ENCODE data around the gene BACH2.

BACH2 gene

DNA sequence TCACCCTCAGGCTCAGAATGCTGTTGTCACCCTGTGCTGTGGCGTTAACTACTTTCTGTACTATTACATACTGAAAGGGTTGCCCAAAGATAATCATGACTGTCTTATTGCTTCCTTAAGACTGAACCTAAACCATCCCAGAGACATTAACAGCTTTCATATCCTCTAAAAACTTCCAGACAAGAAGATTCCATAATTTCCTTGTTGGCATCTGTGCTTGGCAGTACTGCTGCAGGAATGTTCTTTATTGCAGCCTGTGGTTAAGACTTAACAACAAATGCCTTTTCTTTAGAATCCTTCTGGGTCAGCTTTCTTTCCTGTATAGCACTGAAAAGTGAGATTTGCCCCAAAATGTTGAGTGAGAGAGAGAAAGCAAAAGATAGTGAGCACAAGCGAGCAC, 292.7 kb downstream of the BACH2 start:
- DNase-seq (ENCODE audit: extremely low read depth in 1 of 2, low read depth in 1 of 2) = no peak

DNA sequence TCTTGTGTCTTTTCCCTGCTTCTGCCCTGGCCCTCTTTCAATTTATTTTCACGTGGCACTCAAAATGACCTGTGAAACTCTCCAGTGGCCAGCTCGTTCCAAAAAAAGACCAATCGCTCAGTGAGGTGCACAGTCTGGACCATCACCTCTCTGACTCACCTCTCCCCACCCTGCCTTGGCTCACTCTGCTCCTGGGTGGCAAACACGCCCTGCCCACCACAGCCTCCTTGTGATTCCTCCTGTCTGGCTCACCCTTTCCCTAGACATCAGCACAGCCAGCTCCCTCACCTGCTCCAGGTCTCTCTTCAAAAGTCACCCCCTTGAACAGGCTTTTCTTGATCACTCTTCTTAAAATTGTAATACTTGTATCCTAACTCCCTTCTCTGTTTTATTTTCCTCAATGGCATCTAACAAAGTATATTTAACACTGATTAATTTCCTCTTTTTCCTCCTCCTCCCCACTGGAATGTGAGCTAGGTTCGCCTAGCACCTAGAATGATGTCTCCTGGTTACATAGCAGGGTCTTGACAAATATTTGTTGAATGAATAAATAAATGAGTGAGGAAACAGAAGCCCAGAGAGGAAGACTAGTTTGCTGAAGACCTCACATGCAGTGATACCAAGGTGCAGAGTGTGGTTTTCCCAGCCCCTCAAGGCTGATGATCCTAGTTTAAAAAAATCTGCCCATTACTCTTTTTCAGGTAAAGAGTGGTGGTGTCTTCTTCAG, 293.4 kb downstream of the BACH2 start:
- no peak for DNase-seq (ENCODE audit: extremely low read depth in 1 of 2, low read depth in 1 of 2)

DNA sequence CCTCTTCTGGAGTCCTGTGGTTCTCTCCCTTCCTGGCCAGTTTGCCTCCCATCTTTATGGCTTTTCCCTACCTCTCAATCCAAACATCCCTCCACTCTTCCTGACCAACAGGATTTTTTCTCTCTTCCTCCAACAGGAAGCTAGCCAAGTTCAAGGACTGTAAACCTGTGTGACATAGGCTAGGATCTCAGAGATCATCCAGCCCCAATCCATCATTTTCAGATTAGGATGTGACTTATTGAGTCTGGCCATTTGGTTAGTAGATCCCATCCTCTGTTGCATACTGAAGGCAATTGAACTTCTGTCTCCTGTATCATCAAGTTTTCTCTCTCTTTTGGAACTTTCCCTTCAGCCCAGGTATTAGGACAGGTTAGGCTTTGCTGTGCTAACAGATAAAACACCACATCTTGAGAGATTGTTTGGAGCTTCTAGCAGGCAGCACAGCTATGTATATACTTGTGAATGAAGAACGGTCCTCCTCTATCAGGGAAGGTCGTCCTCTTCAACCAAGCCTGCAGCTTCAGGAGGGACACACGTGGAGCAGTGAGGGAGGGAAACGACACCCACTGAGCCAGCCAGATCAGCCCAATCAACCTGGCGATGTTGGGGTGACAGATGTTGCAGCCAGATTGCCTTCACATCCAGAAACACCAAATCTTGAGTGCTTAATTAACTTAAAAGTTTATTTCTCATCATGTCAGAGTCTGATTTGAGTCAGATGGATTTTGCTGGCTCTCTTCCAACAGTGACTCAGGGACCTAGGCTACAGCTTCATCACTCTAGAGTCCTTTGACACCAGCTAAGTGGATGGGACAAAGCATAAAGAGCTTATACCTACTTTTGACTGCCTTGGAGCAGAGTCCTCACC, 295.5 kb downstream of the BACH2 start:
- DNase-seq (ENCODE audit: extremely low read depth in 1 of 2, low read depth in 1 of 2) = no peak

DNA sequence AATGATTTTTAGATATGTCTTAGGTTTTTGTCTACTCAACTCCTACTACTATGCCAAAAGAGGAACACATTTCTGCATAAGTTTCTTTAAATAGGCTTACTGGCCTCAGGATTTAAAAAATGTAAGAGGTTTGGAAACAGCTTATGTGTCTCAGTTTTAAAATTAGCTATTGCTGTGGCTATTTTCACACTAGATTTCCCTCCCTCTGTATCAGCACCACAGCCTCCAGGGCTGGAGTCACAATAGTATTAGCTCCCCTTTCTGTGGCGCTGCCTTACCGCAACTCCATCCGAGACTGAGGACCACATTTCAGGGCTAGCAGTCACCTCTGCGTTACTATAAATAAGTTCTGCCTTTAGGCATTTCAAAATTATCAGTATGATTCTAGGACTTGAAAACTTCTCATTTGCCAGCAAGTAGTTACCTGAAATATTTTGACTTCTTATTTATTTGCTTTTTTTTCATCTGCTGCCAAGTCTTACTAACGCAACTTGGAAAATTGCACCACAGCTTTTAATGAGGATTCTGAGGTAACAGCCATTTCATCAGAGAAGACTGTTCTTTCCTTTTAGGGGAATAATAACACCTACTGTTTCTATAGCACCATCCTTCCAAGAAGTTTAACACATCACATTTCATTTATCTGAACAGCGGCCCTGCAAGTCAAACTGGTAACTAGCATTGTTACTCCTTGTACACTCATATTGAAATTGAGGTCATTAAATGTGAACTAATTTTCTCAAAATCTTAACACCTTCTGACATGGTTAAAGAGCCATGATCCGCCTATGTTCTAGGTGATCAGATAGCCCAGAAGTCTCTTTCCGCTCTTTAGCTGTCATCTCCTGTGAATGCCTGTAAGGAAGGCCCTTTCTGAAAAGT, 296.5 kb downstream of the BACH2 start:
- DNase-seq (ENCODE audit: extremely low read depth in 1 of 2, low read depth in 1 of 2) = no peak

DNA sequence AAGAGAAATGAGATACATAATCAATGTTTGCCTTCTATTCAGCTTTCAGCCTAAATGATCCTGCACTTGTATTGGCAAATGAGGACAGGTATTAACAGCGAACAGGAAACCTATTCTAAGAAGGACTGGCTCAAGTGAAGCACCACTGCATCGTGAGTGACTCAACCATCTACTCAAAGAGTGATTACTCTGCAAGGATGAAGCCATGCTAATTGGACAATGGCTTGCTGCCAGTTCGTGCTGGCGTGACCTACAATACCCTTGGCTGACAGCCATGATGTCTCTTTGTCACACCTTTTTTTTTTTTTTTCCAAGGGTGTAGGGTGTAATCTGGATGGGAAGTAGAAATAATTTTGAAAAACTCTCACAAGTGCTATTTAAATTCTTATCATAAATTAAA, 297.5 kb downstream of the BACH2 start:
- no peak for DNase-seq (ENCODE audit: extremely low read depth in 1 of 2, low read depth in 1 of 2)

DNA sequence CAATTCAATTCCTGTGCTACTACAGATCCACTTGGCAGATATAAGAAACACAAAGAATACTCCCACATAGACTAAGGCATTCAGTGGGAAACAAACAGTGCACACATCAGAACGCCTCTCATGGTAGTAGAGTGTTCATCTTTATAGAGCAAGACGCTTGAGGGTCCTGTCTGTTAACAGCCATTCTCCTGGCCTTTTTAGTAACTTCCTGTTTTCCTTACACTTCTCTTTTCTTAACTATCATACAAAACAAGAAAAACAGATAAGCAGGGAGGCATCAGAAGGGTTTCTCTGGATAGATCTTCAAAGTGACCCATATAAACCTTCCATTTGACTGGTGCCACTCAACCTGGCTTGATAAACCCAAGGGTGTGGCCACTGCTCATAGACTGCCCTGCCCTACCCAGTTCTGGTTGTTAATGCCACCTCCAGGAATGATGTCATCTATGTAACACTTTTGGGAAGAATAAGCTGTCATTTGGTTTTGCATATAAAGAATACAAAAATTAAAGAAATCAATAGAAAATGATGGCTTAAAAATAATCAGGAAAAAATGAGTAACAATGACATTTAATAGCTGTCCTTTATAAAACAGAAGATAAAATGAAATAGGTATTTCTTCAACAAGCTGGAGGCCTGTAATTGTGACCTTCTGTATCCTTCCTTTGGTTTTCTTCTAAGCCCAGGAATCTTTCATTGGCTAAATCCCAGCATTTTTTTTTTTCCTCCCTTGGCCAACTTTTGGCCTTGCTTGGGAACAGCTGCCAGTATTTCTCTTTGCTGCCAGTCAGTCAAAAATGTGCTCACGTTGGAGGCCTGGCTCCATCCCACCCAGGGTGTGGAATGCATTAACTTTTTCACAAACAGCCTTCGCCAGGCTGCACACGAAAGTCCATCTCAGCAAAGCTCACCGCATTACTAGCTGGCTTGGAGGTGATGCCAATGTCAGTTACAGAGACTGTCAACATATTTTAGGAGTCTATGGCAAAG, 298.9 kb downstream of the BACH2 start:
- no peak for DNase-seq (ENCODE audit: extremely low read depth in 1 of 2, low read depth in 1 of 2)

DNA sequence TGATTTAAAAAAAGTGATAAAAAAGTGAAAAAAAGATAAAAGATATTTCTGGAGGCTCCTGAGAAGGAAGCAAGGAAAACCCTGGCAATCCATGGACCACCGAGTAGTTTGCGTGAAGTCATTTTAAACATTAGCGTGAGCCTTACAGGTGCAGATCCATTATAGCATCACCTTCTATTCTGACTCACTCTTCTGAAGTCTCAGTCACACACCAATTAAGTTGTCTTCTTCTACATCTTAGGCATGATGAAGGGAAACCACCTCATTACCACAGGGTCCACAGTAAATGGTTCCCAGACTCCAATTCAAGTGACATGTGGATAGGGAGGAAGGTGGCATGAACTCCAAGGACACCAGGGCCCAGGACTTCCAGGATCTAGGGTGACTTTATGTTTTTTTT, 303.2 kb downstream of the BACH2 start:
- DNase-seq (ENCODE audit: extremely low read depth in 1 of 2, low read depth in 1 of 2) = no peak

DNA sequence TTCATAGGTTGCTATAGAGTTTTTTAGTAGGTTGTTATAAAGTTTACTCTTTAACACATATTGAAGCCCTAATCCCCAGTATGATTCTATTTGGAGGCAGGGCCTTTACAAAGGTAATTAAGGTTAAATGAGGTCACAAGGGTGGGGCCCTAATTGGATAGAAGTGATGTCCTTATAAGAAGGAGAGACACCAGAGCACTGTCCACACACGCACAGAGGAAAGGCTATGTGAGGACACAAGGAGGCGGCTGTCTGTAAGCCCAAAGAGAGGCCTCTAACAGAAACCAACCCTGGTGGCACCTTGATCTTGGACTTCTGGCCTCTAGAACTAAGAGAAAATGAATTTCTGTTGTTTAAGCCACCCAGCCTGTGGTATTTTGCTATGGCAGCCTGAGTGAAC, 303.8 kb downstream of the BACH2 start:
- DNase-seq (ENCODE audit: extremely low read depth in 1 of 2, low read depth in 1 of 2) = no peak

DNA sequence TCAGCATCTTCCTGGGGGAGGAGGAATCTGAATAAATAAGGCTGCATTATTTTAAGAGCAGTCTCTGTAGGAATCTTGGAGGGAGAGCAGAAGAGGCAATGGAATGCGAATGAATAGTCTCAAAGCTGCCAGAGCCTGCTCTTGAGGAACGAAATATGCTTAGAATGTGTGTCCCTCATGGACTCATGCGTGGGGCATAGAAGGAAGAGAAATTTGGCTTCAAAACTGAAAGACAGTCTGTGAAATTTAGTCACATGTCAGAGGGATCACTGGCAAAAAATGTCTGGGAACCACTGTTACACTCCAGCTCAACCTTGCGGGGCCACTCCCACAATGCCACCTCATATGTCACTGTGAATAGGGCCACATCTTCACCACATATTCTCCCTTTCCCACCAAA, 306.9 kb downstream of the BACH2 start:
- no peak for DNase-seq (ENCODE audit: extremely low read depth in 1 of 2, low read depth in 1 of 2)

DNA sequence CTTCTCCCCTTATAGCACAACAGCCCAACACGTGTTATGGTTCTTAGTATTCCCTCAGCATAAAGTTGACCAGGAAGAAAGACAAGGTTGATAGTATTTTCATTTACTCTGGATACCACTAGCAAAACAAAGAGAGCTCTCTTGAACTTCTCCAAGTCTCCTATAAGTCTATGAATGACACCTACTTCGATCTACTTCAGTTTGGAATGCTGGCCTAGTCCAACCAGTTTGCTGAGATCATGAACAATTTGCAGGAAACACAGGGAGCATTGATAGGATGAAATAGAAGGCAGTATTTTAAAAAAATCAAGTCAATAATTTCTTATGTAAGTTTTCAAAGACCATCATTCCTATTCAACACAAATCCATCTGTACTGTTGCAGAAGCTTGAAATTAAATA, 308.8 kb downstream of the BACH2 start:
- no peak for DNase-seq (ENCODE audit: extremely low read depth in 1 of 2, low read depth in 1 of 2)

DNA sequence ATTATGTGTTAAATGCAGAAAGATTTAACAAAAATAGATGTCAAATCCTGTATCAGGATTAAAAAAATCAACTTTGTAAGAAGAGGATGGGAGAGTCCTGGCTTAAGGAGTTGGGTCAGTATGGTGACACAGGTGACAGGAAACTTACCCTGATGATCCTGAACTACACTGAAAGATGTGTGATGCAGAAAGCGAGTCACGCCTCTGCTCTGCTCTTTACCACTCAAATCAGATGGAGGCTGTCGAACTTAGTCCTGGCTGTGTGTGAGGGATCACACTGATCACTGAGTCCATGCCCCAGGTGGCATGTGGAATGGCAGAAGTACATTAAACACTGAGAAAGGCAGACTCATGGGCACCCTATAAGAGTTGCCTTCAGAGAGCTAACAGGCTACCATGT, 309.5 kb downstream of the BACH2 start:
- DNase-seq (ENCODE audit: extremely low read depth in 1 of 2, low read depth in 1 of 2) = no peak

DNA sequence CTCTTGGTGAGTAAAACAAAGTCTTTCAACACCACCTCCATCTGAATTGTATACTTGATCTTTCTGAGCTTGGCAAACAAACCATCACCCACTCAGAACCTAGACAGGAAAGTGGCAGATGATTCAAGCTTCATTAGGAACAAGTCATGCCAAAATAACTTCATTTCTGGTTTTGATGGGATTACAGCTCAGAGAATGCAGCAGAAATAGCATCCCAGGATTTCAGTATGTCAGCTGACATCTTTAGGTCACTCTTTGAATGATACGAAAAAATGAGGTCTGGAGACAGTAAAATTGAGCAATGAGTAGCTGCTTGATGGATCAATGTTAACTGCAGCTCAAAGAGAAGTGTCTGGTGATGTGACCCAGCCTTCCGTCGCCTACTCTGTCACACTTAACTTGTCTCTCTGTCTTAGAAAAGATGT, 310.0 kb downstream of the BACH2 start:
- DNase-seq (ENCODE audit: extremely low read depth in 1 of 2, low read depth in 1 of 2) = no peak

DNA sequence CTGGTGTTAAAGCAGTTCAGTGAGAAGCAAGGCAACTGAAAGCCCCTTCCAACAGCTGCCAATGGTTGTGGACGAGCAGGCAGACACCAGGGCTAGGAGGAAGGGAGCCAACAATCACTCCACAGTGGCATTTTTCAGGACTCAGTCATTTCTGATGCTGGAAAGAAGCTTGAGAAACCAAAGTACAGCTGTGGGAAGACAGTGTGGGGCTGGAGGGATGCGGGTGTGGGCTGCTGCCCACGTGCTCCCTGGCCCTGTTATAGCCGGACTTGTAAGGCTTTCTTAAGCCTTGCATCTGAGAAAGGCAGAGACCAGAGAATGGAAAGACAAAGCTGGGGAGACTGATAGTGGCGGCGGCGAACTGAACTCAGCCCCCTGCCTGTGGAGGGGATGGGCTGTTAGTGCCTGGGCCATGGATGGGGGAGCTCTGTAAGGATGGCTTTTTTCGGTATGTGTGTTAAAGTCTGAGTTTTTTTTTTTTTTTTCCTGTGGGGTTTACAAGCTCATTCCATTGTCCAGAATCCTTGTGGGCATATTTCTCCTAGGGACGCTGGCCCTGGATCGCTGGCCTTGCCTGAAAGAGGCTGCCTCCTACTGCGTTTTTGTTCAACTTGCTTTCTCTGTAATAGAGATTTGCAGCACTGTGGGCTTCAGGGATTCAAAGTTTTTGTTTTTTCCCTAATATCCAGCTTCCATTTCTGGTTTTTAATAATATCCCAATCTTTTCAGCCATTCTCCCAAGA, 310.7 kb downstream of the BACH2 start:
- no peak for DNase-seq (ENCODE audit: extremely low read depth in 1 of 2, low read depth in 1 of 2)

DNA sequence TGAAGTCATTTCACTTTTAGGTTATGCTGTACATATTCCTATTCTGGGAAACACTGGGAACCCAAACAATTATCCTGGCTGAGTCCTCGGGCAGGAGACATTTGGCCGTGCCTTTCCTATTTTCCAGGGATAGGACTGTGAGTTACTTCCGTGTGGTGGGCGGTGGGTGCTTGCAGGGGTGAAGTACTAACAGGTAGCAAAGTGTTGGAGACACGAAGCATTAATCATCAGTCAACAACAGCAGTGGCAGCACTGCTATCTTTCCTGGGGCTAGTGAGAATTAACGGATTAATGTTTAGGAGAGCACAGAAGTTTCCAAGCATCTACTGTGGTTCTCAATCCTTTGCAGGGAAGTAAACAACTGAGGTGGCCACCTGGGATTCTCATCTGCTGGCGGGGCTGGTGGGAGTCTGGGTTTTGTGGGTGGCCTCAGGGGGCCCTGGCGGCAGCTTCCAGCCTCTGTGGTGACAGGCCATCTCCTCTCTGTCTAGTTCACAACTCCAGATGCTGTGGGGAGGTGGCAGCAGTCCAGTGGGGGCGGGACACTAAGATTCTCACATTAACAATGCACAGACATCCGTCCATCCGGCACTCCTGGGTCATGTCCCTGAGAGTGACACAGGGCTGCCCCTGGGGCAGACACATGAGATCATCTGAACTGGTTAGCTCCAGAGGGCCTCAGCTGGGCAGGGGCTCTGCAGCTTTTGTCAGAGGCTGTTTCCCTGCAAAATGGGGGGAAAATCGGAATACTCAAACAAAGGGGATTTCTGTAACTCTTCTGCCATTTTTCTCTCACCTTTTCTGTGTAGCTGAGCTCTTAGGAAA, 311.5 kb downstream of the BACH2 start:
- no peak for DNase-seq (ENCODE audit: extremely low read depth in 1 of 2, low read depth in 1 of 2)

DNA sequence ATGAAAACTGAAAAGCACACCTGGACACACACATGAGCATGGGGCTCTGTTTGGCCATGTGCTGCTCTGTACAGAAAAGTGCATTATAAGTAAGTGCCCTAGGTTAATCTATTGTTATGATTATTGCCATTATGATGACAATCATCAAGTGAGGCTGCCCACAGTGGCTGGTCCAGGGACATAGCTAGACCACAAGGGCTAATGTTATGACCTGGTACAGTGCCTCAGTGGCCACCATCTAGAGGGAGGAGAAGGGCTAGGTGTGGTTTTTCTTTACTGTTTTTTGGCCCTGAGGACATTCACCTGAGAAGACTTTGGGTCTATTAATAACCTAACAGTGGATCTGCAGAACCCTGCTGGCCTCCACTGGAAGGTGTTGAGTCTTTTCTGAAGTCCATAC, 316.3 kb downstream of the BACH2 start:
- DNase-seq (ENCODE audit: extremely low read depth in 1 of 2, low read depth in 1 of 2) = no peak

DNA sequence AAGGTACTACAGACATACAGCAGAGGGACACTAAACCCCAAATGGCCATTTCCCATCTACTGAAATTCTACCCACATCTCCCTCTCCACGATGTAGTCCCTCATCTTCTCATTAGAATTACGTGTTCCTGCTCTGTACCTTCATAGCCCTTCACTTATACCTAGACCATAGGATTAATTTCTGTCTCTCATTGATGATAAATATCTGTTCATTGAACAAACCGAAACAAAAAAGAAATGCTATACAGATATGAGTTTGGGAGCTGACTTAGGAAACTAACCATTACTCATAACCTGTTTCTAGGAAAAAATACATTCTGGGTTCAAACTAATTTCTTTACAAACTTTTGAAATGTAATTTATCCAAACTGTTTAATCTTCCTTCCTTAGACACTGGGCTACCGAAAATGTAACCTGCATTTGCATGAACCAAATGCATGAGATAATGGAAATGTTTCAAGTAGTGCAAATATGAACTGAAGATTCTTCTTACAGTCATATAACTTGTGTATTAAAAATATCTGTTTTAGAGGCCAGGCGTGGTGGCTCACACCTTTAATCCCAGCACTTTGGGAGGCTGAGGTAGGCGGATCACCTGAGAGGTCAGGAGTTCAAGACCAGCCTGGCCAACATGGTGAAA, 317.0 kb downstream of the BACH2 start:
- no peak for DNase-seq (ENCODE audit: extremely low read depth in 1 of 2, low read depth in 1 of 2)

DNA sequence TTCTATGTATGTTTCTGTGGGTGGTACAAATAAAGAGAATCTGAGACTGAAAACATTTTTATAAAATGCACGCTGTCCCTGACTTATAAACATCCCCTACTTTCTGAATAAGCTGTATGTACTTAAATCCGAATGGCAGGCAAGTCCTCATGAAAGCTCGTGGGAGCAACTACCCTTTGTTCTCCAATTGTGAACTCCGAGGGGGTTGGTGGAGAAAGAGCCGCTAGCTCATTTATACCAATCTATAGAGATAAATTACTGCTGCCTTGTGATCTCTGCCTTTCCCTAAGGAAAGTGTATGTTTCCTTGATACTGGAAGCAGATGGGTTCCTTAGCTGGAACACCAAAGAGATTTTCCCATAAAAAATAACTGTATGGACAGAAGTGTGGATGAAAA, 317.9 kb downstream of the BACH2 start:
- DNase-seq (ENCODE audit: extremely low read depth in 1 of 2, low read depth in 1 of 2) = no peak
